RWPE2 (cell line): ENCODE data around the gene GSDME.
A peak's percentile ranks its signal among the peaks of the same experiment; 100 is the strongest.
"Not testable (repeated sequence)": the region's sequence is repeated elsewhere in the genome, so short reads cannot be mapped to it uniquely, and the experiment has no call there.

Experiments
- ATAC-seq: fragments of 200-7000 bp; cut with Tn5 transposase; 3 replicates; pipeline ENCODE4 v1.9.1; 2021; ENCODE audit warnings: low read depth
- DNase-seq: peaks from one replicate; pipeline ENCODE4 v3.0.0-alpha.2; 2020; ENCODE audit warnings: low spot score
- H3K27ac ChIP-seq: fragments of 450-650 bp; 2 replicates; pipeline ENCODE4 v1.5.1; 2017; ENCODE audit warnings: mild to moderate bottlenecking; ENCODE audit not compliant: poor library complexity, severe bottlenecking
- H3K27me3 ChIP-seq: fragments of 250-450 bp; sonication (Bioruptor Pico); 2 replicates; pipeline ENCODE4 v1.5.1; 2021; ENCODE audit warnings: mild to moderate bottlenecking, moderate library complexity; ENCODE audit not compliant: insufficient read depth, poor library complexity, severe bottlenecking
- H3K36me3 ChIP-seq: fragments of 250-450 bp; sonication (Bioruptor Pico); 2 replicates; pipeline ENCODE4 v1.5.1; 2020; ENCODE audit warnings: low read depth, mild to moderate bottlenecking, moderate library complexity
- H3K4me1 ChIP-seq: fragments of 250-450 bp; sonication (Bioruptor Pico); 2 replicates; pipeline ENCODE4 v1.5.1; 2021; ENCODE audit warnings: mild to moderate bottlenecking, moderate library complexity; ENCODE audit not compliant: insufficient read depth, poor library complexity, severe bottlenecking
- H3K4me3 ChIP-seq: fragments of 250-450 bp; sonication (Bioruptor Pico); 2 replicates; pipeline ENCODE4 v1.5.1; 2021; ENCODE audit warnings: mild to moderate bottlenecking, moderate library complexity; ENCODE audit not compliant: severe bottlenecking
- H3K9me3 ChIP-seq: fragments of 250-450 bp; sonication (Bioruptor Pico); 2 replicates; pipeline ENCODE4 v1.5.1; 2021; ENCODE audit warnings: mild to moderate bottlenecking, moderate library complexity; ENCODE audit not compliant: severe bottlenecking
- TF ChIP-seq, protein P1 (sequence below): fragments of 450-650 bp; IDR thresholded peaks from one replicate; pipeline ENCODE4 v1.5.1; 2017; ENCODE audit warnings: mild to moderate bottlenecking, moderate library complexity; ENCODE audit not compliant: poor library complexity, severe bottlenecking

The GSDME gene

DNA sequence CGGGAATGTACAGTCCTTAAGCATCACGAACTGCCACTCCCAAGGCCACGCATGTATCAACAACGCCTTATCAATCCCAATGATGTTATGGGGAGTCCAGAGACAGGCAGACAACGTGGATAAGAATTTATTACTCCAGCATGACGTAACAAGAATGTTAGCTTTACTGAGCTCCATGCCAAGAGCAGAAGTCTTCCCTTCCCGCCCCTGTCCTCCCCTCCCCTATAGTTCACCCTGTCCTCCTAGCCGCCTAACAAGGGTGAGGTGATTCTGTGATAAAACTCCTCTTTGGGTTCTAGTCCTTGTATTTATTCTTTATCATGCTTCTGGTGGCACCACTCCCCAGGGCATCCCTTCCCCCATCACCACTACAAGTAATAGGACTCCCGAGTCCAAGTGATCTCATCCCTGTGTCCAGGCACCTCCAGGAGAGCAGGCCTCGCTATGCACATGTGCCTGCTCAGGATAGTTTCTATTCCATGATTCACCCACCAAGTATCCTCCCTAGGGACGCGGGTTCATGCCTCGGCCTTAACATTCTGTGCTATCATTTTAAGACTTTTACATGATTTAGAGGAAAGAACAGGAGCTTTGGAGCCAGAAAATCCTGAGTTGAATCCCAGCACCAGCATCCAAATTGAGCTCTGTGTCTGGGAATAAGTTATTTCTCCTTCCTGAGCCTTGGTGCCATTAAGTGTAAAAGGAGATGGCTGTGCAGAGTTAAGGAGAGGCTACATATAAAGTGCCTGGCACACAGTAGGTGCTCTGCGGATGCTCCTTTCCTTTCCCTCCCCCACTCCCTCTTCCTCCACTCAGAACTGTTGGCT lies 15.4 kb downstream of the GSDME start:
- TF ChIP-seq, protein P1, sequence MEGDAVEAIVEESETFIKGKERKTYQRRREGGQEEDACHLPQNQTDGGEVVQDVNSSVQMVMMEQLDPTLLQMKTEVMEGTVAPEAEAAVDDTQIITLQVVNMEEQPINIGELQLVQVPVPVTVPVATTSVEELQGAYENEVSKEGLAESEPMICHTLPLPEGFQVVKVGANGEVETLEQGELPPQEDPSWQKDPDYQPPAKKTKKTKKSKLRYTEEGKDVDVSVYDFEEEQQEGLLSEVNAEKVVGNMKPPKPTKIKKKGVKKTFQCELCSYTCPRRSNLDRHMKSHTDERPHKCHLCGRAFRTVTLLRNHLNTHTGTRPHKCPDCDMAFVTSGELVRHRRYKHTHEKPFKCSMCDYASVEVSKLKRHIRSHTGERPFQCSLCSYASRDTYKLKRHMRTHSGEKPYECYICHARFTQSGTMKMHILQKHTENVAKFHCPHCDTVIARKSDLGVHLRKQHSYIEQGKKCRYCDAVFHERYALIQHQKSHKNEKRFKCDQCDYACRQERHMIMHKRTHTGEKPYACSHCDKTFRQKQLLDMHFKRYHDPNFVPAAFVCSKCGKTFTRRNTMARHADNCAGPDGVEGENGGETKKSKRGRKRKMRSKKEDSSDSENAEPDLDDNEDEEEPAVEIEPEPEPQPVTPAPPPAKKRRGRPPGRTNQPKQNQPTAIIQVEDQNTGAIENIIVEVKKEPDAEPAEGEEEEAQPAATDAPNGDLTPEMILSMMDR = no peak
- peak; percentile 95 for DNase-seq
- peak; percentile 99 for ATAC-seq
- Histone ChIP-seq H3K27ac (peak overlapping the region; percentile 97), H3K9me3 (no peaks in the 10 kb centered on the region), H3K27me3 (no peaks in the 10 kb centered on the region), H3K4me3 (no peak overlapping the region), H3K36me3 (peaks cover 49% of the 10 kb centered on the region), H3K4me1 (peaks cover 29% of the 10 kb centered on the region)

DNA sequence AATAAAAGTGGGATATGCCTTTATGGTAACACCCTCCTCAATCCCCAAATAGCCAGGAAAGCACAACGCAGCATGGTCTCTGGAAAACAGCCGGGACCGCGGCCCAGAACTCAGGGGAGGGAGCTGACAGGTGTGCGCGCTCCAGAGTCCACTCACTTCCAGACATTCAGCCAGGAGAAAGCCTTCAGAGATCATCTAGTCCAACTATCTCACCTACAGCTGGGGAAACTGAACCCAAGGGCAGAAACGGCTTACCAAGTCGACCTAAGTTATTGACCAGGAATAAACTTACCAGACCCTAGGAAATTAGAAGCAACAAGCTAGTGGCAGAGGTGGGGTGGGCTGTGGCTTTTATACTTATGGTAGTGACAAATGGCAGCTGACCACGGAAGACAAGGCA lies 16.4 kb downstream of the GSDME start:
- Histone ChIP-seq H3K27me3 (no peaks in the 10 kb centered on the region), H3K9me3 (no peaks in the 10 kb centered on the region), H3K27ac (peak overlapping the region; percentile 97), H3K4me1 (peaks cover 32% of the 10 kb centered on the region), H3K4me3 (no peak overlapping the region), H3K36me3 (peaks cover 47% of the 10 kb centered on the region)
- no peak for ATAC-seq
- TF ChIP-seq, protein P1 = no peak
- no peak for DNase-seq

- no peak overlapping the region for H3K4me3 ChIP-seq
- H3K4me1 ChIP-seq = peaks cover 32% of the 10 kb centered on the region
- ATAC-seq (no peak), DNase-seq (no peak)
- TF ChIP-seq, protein P1 = no peak
- H3K36me3 ChIP-seq = peaks cover 49% of the 10 kb centered on the region
- no peaks in the 10 kb centered on the region for H3K9me3 ChIP-seq
- no peak overlapping the region for H3K27ac ChIP-seq
- no peaks in the 10 kb centered on the region for H3K27me3 ChIP-seq
Observed at GRCh38 chr7:24739306-24739705, 18.0 kb downstream of the GSDME start.

GRCh38 chr7:24738577-24738976 lies 18.7 kb downstream of the GSDME start:
- Histone ChIP-seq H3K4me3 (no peak overlapping the region), H3K36me3 (peaks cover 41% of the 10 kb centered on the region), H3K27me3 (no peaks in the 10 kb centered on the region), H3K4me1 (peaks cover 32% of the 10 kb centered on the region), H3K27ac (no peak overlapping the region), H3K9me3 (no peaks in the 10 kb centered on the region)
- DNase-seq (no peak), ATAC-seq (no peak)
- TF ChIP-seq, protein P1 = no peak

GRCh38 chr7:24737281-24737680 lies 20.0 kb downstream of the GSDME start:
- TF ChIP-seq, protein P1 = no peak
- no peak for ATAC-seq

GRCh38 chr7:24735594-24735993 lies 21.7 kb downstream of the GSDME start:
- H3K4me1 ChIP-seq = peaks cover 11% of the 10 kb centered on the region
- not testable (repeated sequence) for DNase-seq, H3K27me3 ChIP-seq, ATAC-seq, H3K27ac ChIP-seq, H3K9me3 ChIP-seq, H3K4me3 ChIP-seq
- peaks cover 23% of the 10 kb centered on the region for H3K36me3 ChIP-seq

More at GRCh38 chr7:24737281-24737680, 20.0 kb downstream of the GSDME start:
- Histone ChIP-seq H3K27me3 (no peaks in the 10 kb centered on the region), H3K36me3 (peaks cover 31% of the 10 kb centered on the region), H3K4me1 (peaks cover 25% of the 10 kb centered on the region), H3K9me3 (no peaks in the 10 kb centered on the region), H3K27ac (peak overlapping the region; percentile 17), H3K4me3 (no peak overlapping the region)
- no peak for DNase-seq
